Activated naive CD4-positive, alpha-beta T cell treated with anti-CD3 and anti-CD28 coated beads, Interleukin-2, amount 50 U/mL, for 24 hours (primary cell): ENCODE measurements around the gene PSG2.
"Not testable (repeated sequence)": the region's sequence is repeated elsewhere in the genome, so short reads cannot be mapped to it uniquely, and the experiment has no call there.

Source experiments
- H3K27ac Mint-ChIP-seq: one replicate; pipeline ENCODE4 v1.8.0; 2021; ENCODE audit warnings: mild to moderate bottlenecking, mixed read lengths
- H3K27me3 Mint-ChIP-seq: one replicate; pipeline ENCODE4 v1.8.0; 2021; ENCODE audit warnings: mixed read lengths
- H3K36me3 Mint-ChIP-seq: one replicate; pipeline ENCODE4 v1.8.0; 2021; ENCODE audit warnings: mixed read lengths
- H3K4me1 Mint-ChIP-seq: one replicate; pipeline ENCODE4 v1.8.0; 2021; ENCODE audit warnings: mixed read lengths
- H3K4me3 Mint-ChIP-seq: one replicate; pipeline ENCODE4 v1.8.0; 2021; ENCODE audit warnings: mild to moderate bottlenecking, mixed read lengths
- H3K9me3 Mint-ChIP-seq: one replicate; pipeline ENCODE4 v1.8.0; 2021; ENCODE audit warnings: mixed read lengths

PSG2 gene

DNA sequence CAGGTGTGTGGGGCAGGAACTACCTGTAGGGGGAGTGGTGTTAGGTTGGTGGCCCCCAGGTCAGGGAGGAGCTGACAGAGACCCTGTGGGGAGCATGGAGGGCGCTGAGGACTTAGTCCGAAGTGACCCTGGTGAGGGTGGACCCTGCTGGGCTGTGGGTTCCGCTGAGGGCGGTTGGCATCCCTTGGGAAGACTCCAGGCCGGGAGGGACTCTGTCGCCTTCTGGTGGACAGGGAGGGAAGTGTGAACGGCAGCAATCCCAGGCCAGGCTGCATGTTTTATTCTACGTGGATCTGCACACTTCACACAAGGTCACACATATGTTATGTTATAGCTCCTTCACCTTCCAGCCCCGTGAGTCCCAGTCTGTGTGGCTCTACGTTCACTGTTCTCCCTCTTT lies 54.5 kb downstream of the PSG2 start:
- peaks cover 12% of the 10 kb centered on the region for H3K27me3 Mint-ChIP-seq

DNA sequence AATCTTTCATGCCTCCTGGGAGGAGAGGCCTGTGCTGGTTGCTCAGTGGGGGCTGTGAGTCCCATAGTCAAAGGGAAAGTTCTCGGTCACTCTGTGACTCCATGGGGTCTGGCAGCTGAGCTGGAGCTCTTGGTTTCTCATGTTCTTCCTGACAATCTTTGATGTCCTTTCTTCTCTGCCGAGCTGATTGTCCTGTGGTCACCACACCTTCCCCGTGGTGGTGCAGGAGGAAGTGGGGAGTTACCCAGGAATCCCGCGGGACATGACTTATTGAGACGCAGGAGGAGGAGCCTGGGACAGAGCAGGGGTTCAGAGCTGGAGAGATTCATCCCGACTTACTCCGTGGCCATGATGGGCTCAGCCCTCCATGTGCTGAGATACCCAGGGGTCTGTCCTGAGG lies 55.4 kb downstream of the PSG2 start:
- not testable (repeated sequence) for H3K4me1 Mint-ChIP-seq, H3K36me3 Mint-ChIP-seq

More for the DNA sequence above, 54.5 kb downstream of the PSG2 start:
- not testable (repeated sequence) for H3K4me1 Mint-ChIP-seq, H3K9me3 Mint-ChIP-seq, H3K4me3 Mint-ChIP-seq, H3K27ac Mint-ChIP-seq, H3K36me3 Mint-ChIP-seq

DNA sequence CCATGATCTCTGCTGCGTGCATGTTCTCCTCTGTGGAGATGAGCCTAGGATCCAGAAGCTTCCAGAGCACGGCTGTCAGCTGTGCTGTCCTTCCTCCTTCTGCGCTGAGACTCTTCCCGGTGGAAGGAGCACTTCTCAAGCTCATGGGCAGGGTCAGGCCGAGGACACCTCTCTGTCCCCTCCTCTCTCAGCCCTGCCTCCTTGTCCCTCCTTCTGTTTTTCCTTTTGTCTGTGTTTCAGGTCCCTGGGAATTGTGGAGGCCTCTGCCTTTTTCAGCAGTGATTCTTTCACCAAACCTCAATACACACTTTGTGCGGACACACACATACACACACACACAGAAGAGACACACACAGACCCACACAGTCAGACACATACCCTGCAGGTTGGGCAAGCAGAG lies 56.1 kb downstream of the PSG2 start, which contains the start of gene PSG11:
PSG11 (minus strand) TSS at position 101 of the 400 bp plus-strand sequence; CDS start at position 4, 97 bp downstream.
- H3K27me3 Mint-ChIP-seq, H3K9me3 Mint-ChIP-seq, H3K4me1 Mint-ChIP-seq, H3K4me3 Mint-ChIP-seq, H3K27ac Mint-ChIP-seq, H3K36me3 Mint-ChIP-seq: not testable (repeated sequence)

More for the DNA sequence above, 55.4 kb downstream of the PSG2 start:
- H3K4me3 Mint-ChIP-seq, H3K27me3 Mint-ChIP-seq, H3K9me3 Mint-ChIP-seq, H3K27ac Mint-ChIP-seq: not testable (repeated sequence)

DNA sequence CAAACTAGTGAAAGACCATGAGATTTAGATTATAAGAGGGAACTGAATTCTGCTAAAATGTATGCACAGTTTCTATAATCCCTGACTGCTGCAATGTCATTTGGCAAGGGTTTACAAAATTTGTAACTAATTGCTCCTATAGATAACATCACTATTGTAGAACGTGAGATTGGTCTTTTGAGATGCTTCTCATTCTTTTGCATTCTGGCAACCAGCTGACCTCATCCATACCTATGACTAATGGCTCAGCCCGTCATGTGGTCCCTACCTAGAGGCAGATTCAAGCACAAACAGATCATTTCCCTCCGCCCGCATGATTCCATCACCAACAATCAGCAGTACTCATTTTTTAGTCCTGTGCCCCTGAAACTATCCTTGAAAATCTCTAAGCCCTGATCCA lies 60.4 kb downstream of the PSG2 start:
- not testable (repeated sequence) for H3K4me3 Mint-ChIP-seq, H3K9me3 Mint-ChIP-seq, H3K4me1 Mint-ChIP-seq, H3K27ac Mint-ChIP-seq, H3K27me3 Mint-ChIP-seq, H3K36me3 Mint-ChIP-seq

DNA sequence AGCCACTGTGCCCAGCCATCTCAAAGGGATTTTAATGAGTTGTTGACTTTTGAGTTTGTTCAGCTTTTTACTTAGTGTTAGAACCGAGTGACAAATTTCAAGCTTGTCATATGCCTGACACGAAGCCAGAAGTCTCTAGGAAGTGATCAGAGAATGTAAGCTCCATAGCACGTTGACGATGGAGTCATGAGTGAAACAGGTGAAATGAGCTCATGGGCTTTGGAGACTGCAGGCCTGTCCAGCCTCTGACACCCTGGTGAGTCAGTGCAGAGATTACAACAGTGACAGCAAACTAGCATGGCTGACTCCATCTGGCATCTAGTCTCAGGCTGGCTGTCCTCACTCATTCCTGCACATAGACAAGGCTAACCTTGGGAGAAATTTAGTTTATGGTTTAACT lies 60.9 kb downstream of the PSG2 start:
- not testable (repeated sequence) for H3K4me1 Mint-ChIP-seq, H3K9me3 Mint-ChIP-seq, H3K4me3 Mint-ChIP-seq, H3K36me3 Mint-ChIP-seq, H3K27me3 Mint-ChIP-seq, H3K27ac Mint-ChIP-seq

DNA sequence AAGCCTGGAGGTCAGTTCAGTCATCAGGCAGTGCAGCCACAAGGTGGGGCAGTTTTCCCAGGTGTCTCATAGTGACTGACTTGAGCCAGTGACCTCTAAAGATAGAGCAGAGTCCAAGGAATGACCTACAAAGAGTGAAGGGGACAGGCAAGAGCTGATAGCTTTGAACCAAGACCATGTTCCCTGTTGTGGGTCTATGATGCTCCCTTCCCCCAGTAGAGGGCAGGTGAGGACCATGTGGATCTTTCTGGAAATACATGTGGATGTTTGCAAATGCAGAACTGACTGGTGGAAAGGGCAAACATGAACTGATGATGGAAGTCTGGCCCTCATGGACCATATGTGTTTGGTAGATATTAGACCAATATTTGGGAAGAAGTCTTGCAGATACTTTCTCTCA lies 62.9 kb downstream of the PSG2 start:
- not testable (repeated sequence) for H3K4me3 Mint-ChIP-seq, H3K27me3 Mint-ChIP-seq, H3K36me3 Mint-ChIP-seq, H3K27ac Mint-ChIP-seq, H3K9me3 Mint-ChIP-seq, H3K4me1 Mint-ChIP-seq
